ENCODE data around the gene SLC45A3. TPM values are rescaled to one million over a fixed set of nuclear protein-coding genes. Genes with fewer than 3 reads are reported as not detected.

SLC45A3 gene
- total RNA-seq, 1 experiment from 2014 or later = 16.7 TPM

DNA sequence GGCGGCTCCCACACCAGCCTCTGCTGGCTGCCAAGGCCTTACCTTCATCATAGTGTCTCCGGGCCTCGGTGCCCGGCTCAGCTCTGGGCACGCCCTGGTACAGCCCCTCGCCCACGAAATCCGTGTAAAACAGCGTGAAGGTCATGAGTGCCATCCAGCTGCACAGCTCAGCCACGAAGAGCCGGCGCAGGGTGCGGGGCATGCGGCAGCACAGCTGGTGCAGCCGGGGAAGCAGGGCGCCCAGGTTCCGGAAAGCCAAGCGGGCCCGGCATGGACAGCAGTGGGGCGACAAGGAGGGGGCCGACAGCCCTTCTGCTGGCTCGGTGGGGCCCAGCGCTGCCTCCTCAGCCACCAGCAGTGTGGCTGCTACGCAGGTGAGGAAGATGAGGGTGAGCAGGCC, 17.5 kb downstream of the SLC45A3 start:
- no peak overlapping the region for H3K56ac ChIP-seq (ENCODE audit: insufficient read length, low read depth, low read length)
- no peak overlapping the region for H3K27ac ChIP-seq (ENCODE audit: insufficient read length, low read depth, low read length)
- no peaks in the 10 kb centered on the region for H3K27me3 Mint-ChIP-seq (ENCODE audit: low read depth)
- no peak overlapping the region for H3K9ac ChIP-seq (ENCODE audit: extremely low read depth, insufficient read length, low read length)
- TF ChIP-seq, protein P1, sequence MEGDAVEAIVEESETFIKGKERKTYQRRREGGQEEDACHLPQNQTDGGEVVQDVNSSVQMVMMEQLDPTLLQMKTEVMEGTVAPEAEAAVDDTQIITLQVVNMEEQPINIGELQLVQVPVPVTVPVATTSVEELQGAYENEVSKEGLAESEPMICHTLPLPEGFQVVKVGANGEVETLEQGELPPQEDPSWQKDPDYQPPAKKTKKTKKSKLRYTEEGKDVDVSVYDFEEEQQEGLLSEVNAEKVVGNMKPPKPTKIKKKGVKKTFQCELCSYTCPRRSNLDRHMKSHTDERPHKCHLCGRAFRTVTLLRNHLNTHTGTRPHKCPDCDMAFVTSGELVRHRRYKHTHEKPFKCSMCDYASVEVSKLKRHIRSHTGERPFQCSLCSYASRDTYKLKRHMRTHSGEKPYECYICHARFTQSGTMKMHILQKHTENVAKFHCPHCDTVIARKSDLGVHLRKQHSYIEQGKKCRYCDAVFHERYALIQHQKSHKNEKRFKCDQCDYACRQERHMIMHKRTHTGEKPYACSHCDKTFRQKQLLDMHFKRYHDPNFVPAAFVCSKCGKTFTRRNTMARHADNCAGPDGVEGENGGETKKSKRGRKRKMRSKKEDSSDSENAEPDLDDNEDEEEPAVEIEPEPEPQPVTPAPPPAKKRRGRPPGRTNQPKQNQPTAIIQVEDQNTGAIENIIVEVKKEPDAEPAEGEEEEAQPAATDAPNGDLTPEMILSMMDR (conservative IDR thresholded peaks at IDR 0.05) = no peak
- no peak overlapping the region for H2BK20ac ChIP-seq (ENCODE audit: low read depth, low read length, poor library complexity, severe bottlenecking)
- H2AFZ ChIP-seq (ENCODE audit: low read length) = no peak overlapping the region
- H3K14ac ChIP-seq (ENCODE audit: insufficient read depth, low read length) = no peak overlapping the region
- no peak overlapping the region for H4K5ac ChIP-seq (ENCODE audit: insufficient read length, low read depth, low read length)
- H3K4me2 ChIP-seq (ENCODE audit: insufficient read depth, insufficient read length, low read length) = no peak overlapping the region
- H3K4me1 Mint-ChIP-seq = peaks cover 50 to 60% of the 10 kb centered on the region in 2 experiments
- no peaks in the 10 kb centered on the region for H3K27me3 ChIP-seq (ENCODE audit: insufficient read depth, low read length)
- H2BK15ac ChIP-seq (ENCODE audit: low read depth, low read length) = no peak overlapping the region
- H4K20me1 ChIP-seq (ENCODE audit: control insufficient read depth, insufficient read depth, insufficient read length) = no peaks in the 10 kb centered on the region
- no peak overlapping the region for H2BK5ac ChIP-seq (ENCODE audit: insufficient read length, low read length)
- no peaks in the 10 kb centered on the region for H3K9me3 ChIP-seq (ENCODE audit: control insufficient read depth, low read depth, low read length)
- H3K18ac ChIP-seq (ENCODE audit: insufficient read length, low read depth, low read length) = no peak overlapping the region
- no peak overlapping the region for H3K4me3 Mint-ChIP-seq
- no peaks in the 10 kb centered on the region for H3K79me1 ChIP-seq (ENCODE audit: insufficient read depth, low read depth, low read length, poor library complexity, severe bottlenecking)
- WGBS (ENCODE audit: extremely low coverage, insufficient read length, low lambda C conversion rate) = no CpG with 5 or more reads among the region's 24 CpGs
- H3K9me3 Mint-ChIP-seq = no peaks in the 10 kb centered on the region
- H3K4ac ChIP-seq (ENCODE audit: low read depth, low read length) = no peak overlapping the region
- peaks cover 5% of the 10 kb centered on the region; the same call in 1 of the 2 replicates for H3K4me1 ChIP-seq (ENCODE audit: insufficient read depth, low read length)
- H3T11ph ChIP-seq (ENCODE audit: low read length) = no peak overlapping the region
- no peak overlapping the region for H3K23ac ChIP-seq (ENCODE audit: insufficient read length, low read depth, low read length)
- H3K36me3 Mint-ChIP-seq (ENCODE audit: insufficient read depth in 1 of 3, low read depth in 3 of 3) = peaks cover 4 to 40% (median 32%) of the 10 kb centered on the region in 3 experiments; a peak in 6 of 7 replicates
- H3K23me2 ChIP-seq (ENCODE audit: insufficient read length, low read depth, low read length, poor library complexity, severe bottlenecking) = no peaks in the 10 kb centered on the region
- H2AK5ac ChIP-seq (ENCODE audit: insufficient read length, low read length) = no peak overlapping the region
- peaks cover 2% of the 10 kb centered on the region; the same call in 1 of the 2 replicates for H3K79me2 ChIP-seq (ENCODE audit: insufficient read depth, low read length)
- H4K8ac ChIP-seq (replicated peaks; ENCODE audit: insufficient read length, low read depth, low read length) = no peak overlapping the region
- H3K27ac Mint-ChIP-seq = peak overlapping the region in 1 of 3 experiments; percentile 93; a peak in 3 of 7 replicates
- no peak overlapping the region for H4K91ac ChIP-seq (ENCODE audit: insufficient read length, low read depth, low read length)
- H2BK12ac ChIP-seq (ENCODE audit: insufficient read length, low read depth, low read length) = no peak overlapping the region
- DNase-seq = no peak
- no peak overlapping the region for H2BK120ac ChIP-seq (ENCODE audit: low read depth, low read length, poor library complexity, severe bottlenecking)
